ENCODE data around the gene PCDHGA9. TPM values are rescaled to one million over a fixed set of nuclear protein-coding genes. Genes with fewer than 3 reads are reported as not detected.
"Not testable (repeated sequence)": the region's sequence is repeated elsewhere in the genome, so short reads cannot be mapped to it uniquely, and the experiment has no call there.

Gene PCDHGA9
- total RNA-seq, 1 donor from 2014 or later = 3.9 TPM

- Histone ChIP-seq H3K4me1 (peaks cover 36% of the 10 kb centered on the region), H3K4me3 (no peak overlapping the region), H3K27me3 (ENCODE audit: low read depth) (no peaks in the 10 kb centered on the region), H3K27ac (replicated peaks) (no peak overlapping the region), H3K36me3 (peaks cover 41% of the 10 kb centered on the region), H3K9me3 (replicated peaks) (peaks cover 100% of the 10 kb centered on the region)
- no peak for DNase-seq
- intact Hi-C loops (cut with micrococcal nuclease) = loop anchor here (10.0 kb wide), 1 partner anchor 143 kb away; no protein-coding TSS in a partner anchor
- no peak for TF ChIP-seq CTCF (IDR thresholded peaks at IDR 0.05; ENCODE audit: borderline replicate concordance)
These were observed 9.0 kb downstream of the PCDHGA9 start for GRCh38 chr5:141411575-141411974.

GRCh38 chr5:141412854-141413539, 10.4 kb downstream of the PCDHGA9 start, which contains the start of gene PCDHGA10:
Gene PCDHGA10, plus strand, starts transcription at chr5:141412987. Its CDS starts 189 bp downstream, at chr5:141413176.
- Histone ChIP-seq H3K27me3 (ENCODE audit: low read depth) (no peaks in the 10 kb centered on the region), H3K4me1 (peaks cover 46% of the 10 kb centered on the region), H3K9me3 (replicated peaks) (peaks cover 99% of the 10 kb centered on the region), H3K4me3 (peak within 1 kb of the TSS; percentile 54), H3K27ac (replicated peaks) (peak within 1 kb of the TSS; percentile 50), H3K36me3 (peaks cover 41% of the 10 kb centered on the region)
- TF ChIP-seq CTCF (IDR thresholded peaks at IDR 0.05; ENCODE audit: borderline replicate concordance) = peak; percentile 66
- DNase-seq = no peak
- intact Hi-C loops (cut with micrococcal nuclease) = loop anchor here (10.0 kb wide), 1 partner anchor 142 kb away; no protein-coding TSS in a partner anchor

- no peak for DNase-seq
- Histone ChIP-seq H3K27me3 (ENCODE audit: low read depth) (no peaks in the 10 kb centered on the region), H3K27ac (replicated peaks) (peak overlapping the region; percentile 50), H3K36me3 (peaks cover 44% of the 10 kb centered on the region), H3K4me3 (peak overlapping the region; percentile 54), H3K9me3 (replicated peaks) (peaks cover 99% of the 10 kb centered on the region), H3K4me1 (peaks cover 52% of the 10 kb centered on the region)
- intact Hi-C loops (cut with micrococcal nuclease) = loop anchor here (10.0 kb wide), 1 partner anchor 141 kb away; no protein-coding TSS in a partner anchor
- no peak for TF ChIP-seq CTCF (IDR thresholded peaks at IDR 0.05; ENCODE audit: borderline replicate concordance)
These were observed 11.0 kb downstream of the PCDHGA9 start for GRCh38 chr5:141413540-141414069.

GRCh38 chr5:141414548-141415274, 12.1 kb downstream of the PCDHGA9 start:
- not testable (repeated sequence) for H3K4me3 ChIP-seq; H3K27ac ChIP-seq (replicated peaks); H3K27me3 ChIP-seq (ENCODE audit: low read depth); DNase-seq
- intact Hi-C loops (cut with micrococcal nuclease) = loop anchor here (10.0 kb wide), 1 partner anchor 140 kb away; no protein-coding TSS in a partner anchor
- peaks cover 99% of the 10 kb centered on the region for H3K9me3 ChIP-seq (replicated peaks)
- H3K36me3 ChIP-seq = peaks cover 49% of the 10 kb centered on the region
- peaks cover 57% of the 10 kb centered on the region for H3K4me1 ChIP-seq

GRCh38 chr5:141415275-141415618, 12.7 kb downstream of the PCDHGA9 start:
- Histone ChIP-seq H3K4me1 (peaks cover 59% of the 10 kb centered on the region), H3K9me3 (replicated peaks) (peaks cover 99% of the 10 kb centered on the region), H3K36me3 (peaks cover 48% of the 10 kb centered on the region)
- not testable (repeated sequence) for H3K27ac ChIP-seq (replicated peaks); DNase-seq; H3K27me3 ChIP-seq (ENCODE audit: low read depth); H3K4me3 ChIP-seq
- intact Hi-C loops (cut with micrococcal nuclease) = loop anchor here (10.0 kb wide), 1 partner anchor 140 kb away; no protein-coding TSS in a partner anchor

- H3K9me3 ChIP-seq (replicated peaks) = peaks cover 99% of the 10 kb centered on the region
- TF ChIP-seq CTCF (IDR thresholded peaks at IDR 0.05; ENCODE audit: borderline replicate concordance) = peak; percentile 85
- intact Hi-C loops (cut with micrococcal nuclease) = loop anchor here (10.0 kb wide), 1 partner anchor 137 kb away; no protein-coding TSS in a partner anchor
These were observed 15.1 kb downstream of the PCDHGA9 start, which contains the start of gene PCDHGB7 for GRCh38 chr5:141417494-141418172. Gene PCDHGB7, plus strand, starts transcription at chr5:141417677. Its CDS starts 183 bp downstream, at chr5:141417860.

More at GRCh38 chr5:141417494-141418172, 15.1 kb downstream of the PCDHGA9 start, which contains the start of gene PCDHGB7:
- Histone ChIP-seq H3K4me3 (peak within 1 kb of the TSS; percentile 66), H3K36me3 (peaks cover 49% of the 10 kb centered on the region), H3K27ac (replicated peaks) (peak within 1 kb of the TSS; percentile 79), H3K4me1 (peaks cover 53% of the 10 kb centered on the region)
- not testable (repeated sequence) for H3K27me3 ChIP-seq (ENCODE audit: low read depth)
- peak; percentile 81 for DNase-seq

Data from left ventricle myocardium inferior (tissue), 1 donor.